ENCODE measurements around the gene PKDREJ. TPM values are rescaled to one million over a fixed set of nuclear protein-coding genes. Genes with fewer than 3 reads are reported as not detected.

The PKDREJ gene
- total and polyA plus RNA-seq, 8 donors: under 0.01 to 0.10 (median 0.06) TPM; not detected in 5

DNA sequence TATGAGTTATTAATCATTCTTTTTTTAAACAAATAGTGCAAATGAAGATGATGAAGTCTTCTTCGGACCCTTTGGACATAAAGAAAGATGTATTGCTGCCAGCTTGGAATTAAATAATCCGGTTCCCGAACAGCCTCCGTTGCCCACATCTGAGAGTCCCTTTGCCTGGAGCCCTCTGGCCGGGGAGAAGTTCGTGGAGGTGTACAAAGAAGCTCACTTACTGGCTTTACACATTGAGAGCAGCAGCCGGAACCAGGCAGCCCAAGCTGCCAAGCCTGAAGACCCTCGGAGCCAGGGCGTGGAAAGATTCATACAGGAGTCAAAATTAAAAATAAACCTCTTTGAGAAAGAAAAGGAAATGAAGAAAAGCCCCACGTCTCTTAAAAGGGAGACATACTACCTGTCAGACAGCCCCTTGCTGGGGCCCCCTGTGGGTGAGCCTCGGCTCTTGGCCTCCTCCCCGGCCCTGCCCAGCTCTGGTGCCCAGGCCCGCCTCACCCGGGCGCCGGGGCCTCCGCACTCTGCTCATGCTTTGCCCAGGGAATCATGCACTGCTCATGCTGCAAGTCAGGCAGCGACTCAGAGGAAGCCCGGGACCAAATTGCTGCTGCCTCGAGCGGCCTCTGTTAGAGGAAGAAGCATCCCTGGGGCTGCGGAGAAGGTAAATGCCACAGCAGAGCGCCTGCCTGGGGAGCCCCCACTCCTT is 45.3 kb upstream of the PKDREJ start:
- TF ChIP-seq EP300 (IDR thresholded peaks at IDR 0.05): no peak
- no peak for TF ChIP-seq POLR2AphosphoS5 (IDR thresholded peaks at IDR 0.05)
- TF ChIP-seq POLR2A (IDR thresholded peaks at IDR 0.05): no peak
- TF ChIP-seq, protein P1, sequence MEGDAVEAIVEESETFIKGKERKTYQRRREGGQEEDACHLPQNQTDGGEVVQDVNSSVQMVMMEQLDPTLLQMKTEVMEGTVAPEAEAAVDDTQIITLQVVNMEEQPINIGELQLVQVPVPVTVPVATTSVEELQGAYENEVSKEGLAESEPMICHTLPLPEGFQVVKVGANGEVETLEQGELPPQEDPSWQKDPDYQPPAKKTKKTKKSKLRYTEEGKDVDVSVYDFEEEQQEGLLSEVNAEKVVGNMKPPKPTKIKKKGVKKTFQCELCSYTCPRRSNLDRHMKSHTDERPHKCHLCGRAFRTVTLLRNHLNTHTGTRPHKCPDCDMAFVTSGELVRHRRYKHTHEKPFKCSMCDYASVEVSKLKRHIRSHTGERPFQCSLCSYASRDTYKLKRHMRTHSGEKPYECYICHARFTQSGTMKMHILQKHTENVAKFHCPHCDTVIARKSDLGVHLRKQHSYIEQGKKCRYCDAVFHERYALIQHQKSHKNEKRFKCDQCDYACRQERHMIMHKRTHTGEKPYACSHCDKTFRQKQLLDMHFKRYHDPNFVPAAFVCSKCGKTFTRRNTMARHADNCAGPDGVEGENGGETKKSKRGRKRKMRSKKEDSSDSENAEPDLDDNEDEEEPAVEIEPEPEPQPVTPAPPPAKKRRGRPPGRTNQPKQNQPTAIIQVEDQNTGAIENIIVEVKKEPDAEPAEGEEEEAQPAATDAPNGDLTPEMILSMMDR (IDR thresholded peaks at IDR 0.05): no peak
- Histone ChIP-seq H3K27ac (no peak overlapping the region), H3K9me3 (no peaks in the 10 kb centered on the region), H3K27me3 (no peaks in the 10 kb centered on the region), H3K36me3 (peaks cover 0 to 17% (median 0%) of the 10 kb centered on the region in 4 donors), H3K4me1 (no peaks in the 10 kb centered on the region), H3K4me3 (no peak overlapping the region)
- WGBS, 5 donors: 83 to 94% (median 92%) methylated on average over 17 to 23 of the region's 23 CpGs
- no peak for DNase-seq
- intact Hi-C loops (cut with DNase I; ENCODE audit: low total_unique reads): no loop called here

- no peak for DNase-seq
- intact Hi-C loops (cut with DNase I; ENCODE audit: low total_unique reads): no loop called here
Observed at GRCh38 chr22:46303347-46303965, 40.3 kb upstream of the PKDREJ start.

DNA sequence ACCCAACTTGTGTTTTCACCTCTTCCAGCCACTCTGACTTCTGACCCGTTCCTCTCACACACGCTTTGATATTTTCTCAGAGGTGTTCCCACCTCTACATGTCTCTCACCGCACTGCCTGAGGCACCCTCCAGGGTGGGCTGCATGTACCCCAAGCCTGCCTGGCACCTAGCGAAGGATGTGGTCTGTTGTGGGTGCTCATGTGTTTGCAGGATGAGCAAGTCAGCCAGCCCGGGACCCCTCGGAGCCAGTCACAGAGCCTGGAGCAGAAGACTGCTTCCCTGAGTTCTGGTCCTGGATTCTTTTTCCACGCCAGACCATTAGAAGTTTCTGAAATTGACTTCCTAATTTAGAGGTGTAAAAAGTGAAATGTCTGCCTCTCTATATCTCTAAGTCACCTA is 37.3 kb upstream of the PKDREJ start:
- Histone ChIP-seq H3K4me3 (no peak overlapping the region), H3K27ac (no peak overlapping the region), H3K27me3 (no peaks in the 10 kb centered on the region), H3K4me1 (peaks cover 16 to 24% (median 19%) of the 10 kb centered on the region in 4 donors), H3K36me3 (no peaks in the 10 kb centered on the region), H3K9me3 (no peaks in the 10 kb centered on the region)
- no peak for DNase-seq
- 92 to 98% (median 97%) methylated on average over 7 of the region's 7 CpGs for WGBS, 5 donors
- intact Hi-C loops (cut with DNase I; ENCODE audit: low total_unique reads): no loop called here
- TF ChIP-seq EP300 (IDR thresholded peaks at IDR 0.05) (no peak), POLR2A (IDR thresholded peaks at IDR 0.05) (no peak)
- TF ChIP-seq, protein P1 (IDR thresholded peaks at IDR 0.05): no peak

More at GRCh38 chr22:46303347-46303965, 40.3 kb upstream of the PKDREJ start:
- TF ChIP-seq POLR2A (IDR thresholded peaks at IDR 0.05): no peak
- no peak for TF ChIP-seq POLR2AphosphoS5 (IDR thresholded peaks at IDR 0.05)
- no peak for TF ChIP-seq EP300 (IDR thresholded peaks at IDR 0.05)
- TF ChIP-seq, protein P1 (IDR thresholded peaks at IDR 0.05): no peak
- peaks cover 0 to under 1% (median 0%) of the 10 kb centered on the region in 4 donors for H3K36me3 ChIP-seq
- no peaks in the 10 kb centered on the region for H3K4me1 ChIP-seq
- H3K9me3 ChIP-seq: no peaks in the 10 kb centered on the region
- WGBS, 5 donors: 86 to 95% (median 91%) methylated on average over 7 of the region's 7 CpGs
- no peaks in the 10 kb centered on the region for H3K27me3 ChIP-seq
- no peak overlapping the region for H3K4me3 ChIP-seq
- H3K27ac ChIP-seq: no peak overlapping the region

- TF ChIP-seq POLR2AphosphoS5 (IDR thresholded peaks at IDR 0.05) (no peak), POLR2A (IDR thresholded peaks at IDR 0.05) (no peak), EP300 (IDR thresholded peaks at IDR 0.05) (no peak)
- TF ChIP-seq, protein P1 (IDR thresholded peaks at IDR 0.05): no peak
- H3K27ac ChIP-seq: no peak overlapping the region
- DNase-seq: no peak
- no peaks in the 10 kb centered on the region for H3K27me3 ChIP-seq
- 94 to 98% (median 95%) methylated on average over 13 of the region's 13 CpGs for WGBS, 5 donors
- H3K9me3 ChIP-seq: no peaks in the 10 kb centered on the region
- H3K36me3 ChIP-seq: no peaks in the 10 kb centered on the region
- intact Hi-C loops (cut with DNase I; ENCODE audit: low total_unique reads): no loop called here
- peaks cover 16 to 26% (median 22%) of the 10 kb centered on the region in 4 donors for H3K4me1 ChIP-seq
- H3K4me3 ChIP-seq: no peak overlapping the region
Observed at GRCh38 chr22:46299101-46299500, 36.0 kb upstream of the PKDREJ start.

All from stomach (tissue), 9 donors.